Upper lobe of right lung (tissue), 1 donor: ENCODE results near the gene CES3. TPM values are rescaled to one million over a fixed set of nuclear protein-coding genes. Genes with fewer than 3 reads are reported as not detected.
"Not testable (repeated sequence)": the region's sequence is repeated elsewhere in the genome, so short reads cannot be mapped to it uniquely, and the experiment has no call there.

ENCODE experiments used
- ATAC-seq: fragments of 200-7000 bp; cut with Tn5 transposase; one replicate; pipeline ENCODE4 v1.9.1; 2020; ENCODE audit warnings: mild to moderate bottlenecking, moderate library complexity
- DNase-seq: peaks from one replicate; pipeline ENCODE4 v3.0.0-alpha.2; 2020
- H3K27ac ChIP-seq: fragments of 200-600 bp; one replicate; pipeline ENCODE4 v1.8.0; 2022
- H3K27me3 ChIP-seq: fragments of 200-600 bp; one replicate; pipeline ENCODE4 v1.8.0; 2022; ENCODE audit warnings: mild to moderate bottlenecking
- H3K36me3 ChIP-seq: fragments of 200-600 bp; one replicate; pipeline ENCODE4 v1.8.0; 2022
- H3K4me1 ChIP-seq: fragments of 200-600 bp; one replicate; pipeline ENCODE4 v1.8.0; 2022
- H3K4me3 ChIP-seq: fragments of 200-600 bp; one replicate; pipeline ENCODE4 v1.8.0; 2022; ENCODE audit warnings: mild to moderate bottlenecking
- H3K9me3 ChIP-seq: fragments of 200-600 bp; one replicate; pipeline ENCODE4 v1.8.0; 2022
- intact Hi-C: fragments of 100-400 bp; cut with DNase I; formaldehyde crosslinking; loops from one replicate; pipeline ENCODE4 v1.11.0; 2022
- total RNA-seq: library from RNA; stranded (reverse); fragmentation: NEBNext Ultra II Directional; extraction: Animal tissue kit (Norgen Biotek cat#: 25700); gene quantifications from one replicate; pipeline ENCODE4 v1.2.1, GENCODE V29; 2021
- TF ChIP-seq, protein P1 (sequence below): fragments of 200-600 bp; IDR thresholded peaks from one replicate; pipeline ENCODE4 v1.8.0; 2022; ENCODE audit warnings: antibody characterized with exemption
- donor health status: DM: no; HTN: yes; CAD: no; lungs with severe emphysema.

CES3 gene
- total RNA-seq, 1 donor from 2014 or later, result 3.4 TPM

DNA sequence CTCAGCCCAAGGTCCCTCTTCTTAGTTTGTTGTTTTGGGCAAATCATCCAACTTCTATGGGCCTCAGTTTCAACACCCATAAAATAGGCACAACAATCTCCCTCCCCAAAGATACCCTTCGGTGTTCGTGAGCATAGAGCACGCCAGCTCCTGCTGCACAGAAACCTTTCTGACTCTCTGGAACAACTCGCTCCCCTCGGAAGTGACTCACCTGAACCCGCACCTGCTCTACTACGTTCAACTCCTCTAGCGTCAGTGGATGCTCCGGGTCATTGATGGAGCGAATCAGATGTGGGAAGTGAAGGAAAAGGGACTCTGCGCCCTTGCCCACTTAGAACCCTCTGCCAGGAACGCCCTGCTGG is 27.3 kb upstream of the CES3 start:
- no peaks in the 10 kb centered on the region for H3K27me3 ChIP-seq
- H3K27ac ChIP-seq, result peak overlapping the region; percentile 92
- peaks cover 29% of the 10 kb centered on the region for H3K4me1 ChIP-seq
- peak overlapping the region; percentile 88 for H3K4me3 ChIP-seq
- ATAC-seq (no peak), DNase-seq (no peak)
- H3K9me3 ChIP-seq, result no peaks in the 10 kb centered on the region
- H3K36me3 ChIP-seq, result peaks cover 21% of the 10 kb centered on the region
- intact Hi-C loops, result no loop called here
- TF ChIP-seq, protein P1, sequence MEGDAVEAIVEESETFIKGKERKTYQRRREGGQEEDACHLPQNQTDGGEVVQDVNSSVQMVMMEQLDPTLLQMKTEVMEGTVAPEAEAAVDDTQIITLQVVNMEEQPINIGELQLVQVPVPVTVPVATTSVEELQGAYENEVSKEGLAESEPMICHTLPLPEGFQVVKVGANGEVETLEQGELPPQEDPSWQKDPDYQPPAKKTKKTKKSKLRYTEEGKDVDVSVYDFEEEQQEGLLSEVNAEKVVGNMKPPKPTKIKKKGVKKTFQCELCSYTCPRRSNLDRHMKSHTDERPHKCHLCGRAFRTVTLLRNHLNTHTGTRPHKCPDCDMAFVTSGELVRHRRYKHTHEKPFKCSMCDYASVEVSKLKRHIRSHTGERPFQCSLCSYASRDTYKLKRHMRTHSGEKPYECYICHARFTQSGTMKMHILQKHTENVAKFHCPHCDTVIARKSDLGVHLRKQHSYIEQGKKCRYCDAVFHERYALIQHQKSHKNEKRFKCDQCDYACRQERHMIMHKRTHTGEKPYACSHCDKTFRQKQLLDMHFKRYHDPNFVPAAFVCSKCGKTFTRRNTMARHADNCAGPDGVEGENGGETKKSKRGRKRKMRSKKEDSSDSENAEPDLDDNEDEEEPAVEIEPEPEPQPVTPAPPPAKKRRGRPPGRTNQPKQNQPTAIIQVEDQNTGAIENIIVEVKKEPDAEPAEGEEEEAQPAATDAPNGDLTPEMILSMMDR, result no peak

DNA sequence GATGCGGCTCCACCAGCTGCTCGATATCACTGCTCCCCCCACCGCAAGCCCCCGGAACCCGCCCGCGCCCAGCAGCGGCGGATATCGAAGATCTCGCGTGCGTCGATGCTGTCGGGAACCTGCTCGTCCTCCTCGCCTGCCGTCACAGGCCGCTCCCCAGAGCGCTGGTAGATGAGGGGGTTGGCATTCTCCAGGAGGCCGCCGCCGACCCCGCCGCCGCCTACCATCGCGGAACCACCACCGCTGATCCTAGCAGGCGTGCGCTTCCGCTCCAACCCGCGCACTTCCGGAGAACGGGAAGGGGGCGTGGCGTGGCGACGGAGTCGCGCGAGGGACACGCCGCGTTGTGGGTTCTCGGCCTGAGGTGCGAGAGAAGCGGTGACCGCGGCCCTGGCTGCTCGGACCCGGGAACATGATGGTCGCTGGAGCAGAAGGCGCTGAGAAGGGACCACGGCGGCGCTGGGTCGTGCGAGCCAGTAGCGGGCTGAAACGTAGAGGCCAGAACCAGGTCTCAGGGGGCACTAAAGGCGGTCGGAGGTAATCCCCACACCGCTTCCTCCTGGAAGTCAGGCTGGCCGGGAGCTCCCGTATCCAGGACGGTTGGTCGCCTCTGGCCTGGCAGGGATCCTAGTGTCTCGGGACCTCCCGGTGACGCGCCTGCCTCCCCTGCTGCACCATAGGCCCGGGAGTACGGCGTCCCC is 26.8 kb upstream of the CES3 start, which contains the start of gene CIAO2B:
Gene CIAO2B, minus strand, starts transcription at position 265 of the 701 bp plus-strand sequence. Its CDS starts 38 bp downstream, at position 227.
- H3K4me1 ChIP-seq, result peaks cover 29% of the 10 kb centered on the region
- H3K27me3 ChIP-seq, result no peaks in the 10 kb centered on the region
- peaks cover 26% of the 10 kb centered on the region for H3K36me3 ChIP-seq
- intact Hi-C loops, result no loop called here
- H3K4me3 ChIP-seq, result peak within 1 kb of the TSS; percentile 88
- peak within 1 kb of the TSS; percentile 92 for H3K27ac ChIP-seq
- no peaks in the 10 kb centered on the region for H3K9me3 ChIP-seq
- DNase-seq, result peak; percentile 95
- peak; percentile 95 for ATAC-seq
- TF ChIP-seq, protein P1, result no peak

DNA sequence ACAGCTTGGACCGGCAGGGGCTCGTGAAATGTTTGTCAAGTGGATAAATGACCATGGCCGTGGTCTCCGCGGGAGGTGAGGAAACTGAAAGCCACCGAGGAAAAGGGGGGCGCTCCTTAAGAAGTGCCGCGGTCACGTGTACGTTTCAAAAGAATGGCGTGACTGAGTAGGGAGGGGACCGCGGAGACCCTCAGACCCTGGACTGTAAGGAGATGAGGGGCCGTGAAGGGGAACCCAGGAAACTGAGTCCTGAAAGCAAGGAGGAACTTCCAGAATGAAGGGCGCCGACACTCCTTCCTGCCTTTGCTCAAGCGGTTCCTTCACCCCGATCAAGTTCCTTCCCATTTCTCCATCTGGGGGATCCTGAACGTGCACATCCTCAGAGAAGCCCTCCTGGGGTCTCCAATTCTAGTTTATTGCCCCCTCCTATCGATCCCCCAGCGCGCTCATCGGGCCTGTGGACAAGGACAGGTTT is 26.2 kb upstream of the CES3 start:
- intact Hi-C loops, DNase-seq, ATAC-seq, H3K9me3 ChIP-seq, H3K27me3 ChIP-seq: not testable (repeated sequence)
- peak overlapping the region; percentile 92 for H3K27ac ChIP-seq
- H3K4me3 ChIP-seq, result peak overlapping the region; percentile 88
- peaks cover 29% of the 10 kb centered on the region for H3K4me1 ChIP-seq
- H3K36me3 ChIP-seq, result peaks cover 31% of the 10 kb centered on the region

DNA sequence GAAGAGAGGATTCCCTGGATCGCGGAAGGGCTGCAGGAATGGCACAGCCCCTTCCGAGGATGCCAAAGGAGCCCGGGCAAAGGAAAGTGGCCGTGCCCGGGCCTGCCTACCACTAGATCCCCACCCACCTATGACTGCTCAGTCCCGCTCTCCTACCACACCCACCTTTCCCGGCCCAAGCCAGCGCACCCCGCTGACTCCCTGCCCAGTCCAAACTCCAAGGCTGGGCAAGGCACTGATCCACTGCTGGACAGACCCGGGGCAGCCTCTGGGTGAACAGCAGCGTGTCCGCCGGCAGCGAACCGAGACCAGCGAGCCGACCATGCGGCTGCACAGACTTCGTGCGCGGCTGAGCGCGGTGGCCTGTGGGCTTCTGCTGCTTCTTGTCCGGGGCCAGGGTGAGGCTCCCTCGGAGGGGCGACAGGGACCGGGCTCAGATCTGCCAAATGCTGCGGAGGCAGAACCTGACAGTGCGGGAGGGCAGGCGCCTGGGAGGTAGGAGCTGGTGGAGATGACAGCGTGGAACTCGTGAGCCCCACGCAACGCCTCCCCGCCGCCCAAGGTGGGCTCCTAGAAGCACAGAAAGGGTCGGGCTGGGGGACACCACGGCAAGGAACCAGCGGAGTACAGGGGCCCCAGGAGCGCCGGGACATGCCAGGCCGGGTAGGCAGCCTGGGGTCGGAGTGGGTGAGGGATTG is 25.6 kb upstream of the CES3 start, which contains the start of gene CES2:
Gene CES2, plus strand, starts transcription at position 203 of the 698 bp plus-strand sequence. Its CDS starts 120 bp downstream, at position 323.
- TF ChIP-seq, protein P1, result no peak
- H3K27ac ChIP-seq, result peak within 1 kb of the TSS; percentile 92
- H3K4me3 ChIP-seq, result peak within 1 kb of the TSS; percentile 88
- H3K9me3 ChIP-seq, result no peaks in the 10 kb centered on the region
- DNase-seq, result no peak
- H3K4me1 ChIP-seq, result peaks cover 29% of the 10 kb centered on the region
- H3K27me3 ChIP-seq, result no peaks in the 10 kb centered on the region
- peaks cover 35% of the 10 kb centered on the region for H3K36me3 ChIP-seq
- intact Hi-C loops, result no loop called here
- peak; percentile 57 for ATAC-seq

DNA sequence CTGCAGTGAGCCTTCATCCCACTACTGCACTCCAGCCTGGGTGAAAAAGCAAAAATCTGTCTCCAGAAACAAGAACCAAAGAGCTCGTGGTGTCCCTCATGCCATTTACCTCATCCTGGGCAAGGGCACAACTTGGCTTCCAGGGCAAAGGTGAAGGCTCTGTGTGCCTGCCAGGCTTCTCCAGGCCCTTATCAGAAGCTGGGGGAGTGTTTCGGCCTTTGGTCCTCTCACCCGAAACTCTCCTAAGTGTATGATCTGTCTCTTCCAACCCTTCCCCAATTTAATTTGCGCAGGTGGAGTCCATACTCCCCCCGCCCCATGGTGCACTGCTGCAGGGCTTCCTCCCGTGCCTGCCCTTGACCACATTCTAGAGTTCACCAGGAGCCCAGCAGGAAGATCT is 24.6 kb upstream of the CES3 start:
- Histone ChIP-seq H3K4me3 (no peak overlapping the region), H3K27ac (no peak overlapping the region), H3K9me3 (no peaks in the 10 kb centered on the region), H3K4me1 (peaks cover 29% of the 10 kb centered on the region), H3K27me3 (no peaks in the 10 kb centered on the region), H3K36me3 (peaks cover 41% of the 10 kb centered on the region)
- no peak for DNase-seq
- no peak for ATAC-seq
- TF ChIP-seq, protein P1, result no peak
- intact Hi-C loops, result no loop called here
